HepG2 (cell line): ENCODE results near the gene TBCEL.

Source experiments
- AGO2 ChIP-seq: fragments of 200-400 bp; formaldehyde crosslinking; optimal IDR thresholded peaks from 2 replicates; pipeline ENCODE3; 2017; ENCODE audit warnings: mild to moderate bottlenecking, low read depth, low read length, moderate library complexity
- CTCF ChIP-seq: sonication (generic); formaldehyde crosslinking; IDR thresholded peaks from 2 replicates; pipeline ENCODE4 v1.5.0; 2020; ENCODE audit warnings: mild to moderate bottlenecking, missing genetic modification reagents, moderate library complexity
- EP300 ChIP-seq, 3 experiments: sonication (generic) in 1 of 3; formaldehyde crosslinking in 1 of 3; IDR thresholded peaks; 2 replicates each; pipeline versions ENCODE4 v1.5.1 to v1.6.1; 2011 to 2020; ENCODE audit warnings: low read depth in 2 of 3, low read length in 2 of 3, borderline replicate concordance in 1 of 3, improper control_type of control experiment in 1 of 3, mild to moderate bottlenecking in 1 of 3, missing genetic modification reagents in 1 of 3, moderate library complexity in 1 of 3
- EZH2 ChIP-seq: conservative IDR thresholded peaks from 2 replicates; pipeline ENCODE4 v1.6.1; 2012; ENCODE audit warnings: mild to moderate bottlenecking, low read depth, low read length, moderate library complexity
- HOXA3 ChIP-seq: sonication (generic); formaldehyde crosslinking; IDR thresholded peaks from 2 replicates; pipeline ENCODE4 v1.5.0; 2020; ENCODE audit warnings: missing genetic modification reagents
- IRX3 ChIP-seq: sonication (generic); formaldehyde crosslinking; IDR thresholded peaks from 2 replicates; pipeline ENCODE4 v1.8.1; 2023; ENCODE audit warnings: mild to moderate bottlenecking, low read depth, missing genetic modification reagents, borderline replicate concordance
- KDM1A ChIP-seq: IDR thresholded peaks from 2 replicates; pipeline ENCODE4 v1.6.1; 2016; ENCODE audit warnings: missing compliant biosample characterization
- NR1H2 ChIP-seq: sonication (generic); formaldehyde crosslinking; IDR thresholded peaks from 2 replicates; pipeline ENCODE4 v1.8.1; 2022; ENCODE audit warnings: low read depth, missing genetic modification reagents, borderline replicate concordance
- RFX5 ChIP-seq: IDR thresholded peaks from 2 replicates; pipeline ENCODE4 v1.6.1; 2011; ENCODE audit warnings: low read depth, low read length, improper control_type of control experiment
- SIN3A ChIP-seq: IDR thresholded peaks from 2 replicates; pipeline ENCODE4 v1.6.1; 2011; ENCODE audit warnings: low read depth, mild to moderate bottlenecking, control low read depth, low read length, borderline replicate concordance
- WIZ ChIP-seq: sonication (generic); formaldehyde crosslinking; IDR thresholded peaks from 2 replicates; pipeline ENCODE4 v1.5.1; 2020; ENCODE audit warnings: mild to moderate bottlenecking, missing genetic modification reagents
- ZNF710 ChIP-seq: sonication (generic); formaldehyde crosslinking; IDR thresholded peaks from 2 replicates; pipeline ENCODE4 v1.5.0; 2020; ENCODE audit warnings: mild to moderate bottlenecking, missing genetic modification reagents, borderline replicate concordance
- ZNF775 ChIP-seq: sonication (generic); formaldehyde crosslinking; IDR thresholded peaks from 2 replicates; pipeline ENCODE4 v1.4.0; 2020; ENCODE audit warnings: missing genetic modification reagents, mild to moderate bottlenecking, moderate library complexity, borderline replicate concordance
- ZSCAN21 ChIP-seq: sonication (generic); formaldehyde crosslinking; IDR thresholded peaks from 2 replicates; pipeline ENCODE4 v1.8.0; 2022; ENCODE audit warnings: mild to moderate bottlenecking, missing genetic modification reagents, moderate library complexity, borderline replicate concordance

- no peak for TF ChIP-seq EP300 (IDR thresholded peaks at IDR 0.05; ENCODE audit: low read depth in 2 of 2, low read length in 2 of 2)
- no peak for TF ChIP-seq EP300 (CRISPR knock-in tag; IDR thresholded peaks at IDR 0.05; ENCODE audit: borderline replicate concordance)
- TF ChIP-seq CTCF (CRISPR knock-in tag), result no peak
- TF ChIP-seq ZNF710 (CRISPR knock-in tag), result no peak
- no peak for TF ChIP-seq RFX5
- TF ChIP-seq IRX3 (CRISPR knock-in tag), result no peak
- no peak for TF ChIP-seq SIN3A
- no peak for TF ChIP-seq NR1H2 (CRISPR knock-in tag)
- TF ChIP-seq ZSCAN21, result no peak
- TF ChIP-seq ZNF775 (CRISPR knock-in tag), result no peak
- TF ChIP-seq HOXA3 (CRISPR knock-in tag), result no peak
- TF ChIP-seq WIZ (CRISPR knock-in tag), result no peak
- no peak for TF ChIP-seq KDM1A
- TF ChIP-seq EZH2, result no peak
- TF ChIP-seq AGO2, result no peak
Observed at GRCh38 chr11:121033635-121034034, 9.7 kb downstream of the TBCEL start.
